ENCODE measurements around the gene ZSWIM7. TPM values are rescaled to one million over a fixed set of nuclear protein-coding genes. Genes with fewer than 3 reads are reported as not detected.

ZSWIM7 gene
- total and polyA plus RNA-seq, 2 experiments from 2014 or later: 16.3 to 50.4 TPM

- Mint-ChIP-seq H3K27me3 (ENCODE audit: insufficient read depth, low read depth, poor library complexity) (peaks cover 4% of the 10 kb centered on the region), H3K27ac (no peak overlapping the region), H3K4me3 (no peak overlapping the region), H3K36me3 (ENCODE audit: low read depth) (peaks cover 83% of the 10 kb centered on the region), H3K4me1 (peaks cover 12% of the 10 kb centered on the region), H3K9me3 (peaks cover 6% of the 10 kb centered on the region)
- H3K4me2 ChIP-seq: no peak overlapping the region
- no peak overlapping the region for H3K27ac ChIP-seq (ENCODE audit: low read depth)
- ATAC-seq (no peak), DNase-seq (ENCODE audit: low spot score) (no peak)
- H3K79me2 ChIP-seq (replicated peaks; ENCODE audit: insufficient read depth): peaks cover 35% of the 10 kb centered on the region
- H4K20me1 ChIP-seq (replicated peaks; ENCODE audit: insufficient read depth): peaks cover 22% of the 10 kb centered on the region
- H3K36me3 ChIP-seq (ENCODE audit: insufficient read depth): peaks cover 68% of the 10 kb centered on the region
- H2AFZ ChIP-seq: no peak overlapping the region
- no peak overlapping the region for H3K4me3 ChIP-seq
- no peaks in the 10 kb centered on the region; the same call in 1 of the 2 replicates for H3F3A ChIP-seq (replicated peaks; ENCODE audit: low read depth)
- no peak for TF ChIP-seq ETS1 (IDR thresholded peaks at IDR 0.05)
- TF ChIP-seq ZNF331 (CRISPR knock-in tag; IDR thresholded peaks at IDR 0.05; ENCODE audit: low read depth): no peak
- TF ChIP-seq, protein P1, sequence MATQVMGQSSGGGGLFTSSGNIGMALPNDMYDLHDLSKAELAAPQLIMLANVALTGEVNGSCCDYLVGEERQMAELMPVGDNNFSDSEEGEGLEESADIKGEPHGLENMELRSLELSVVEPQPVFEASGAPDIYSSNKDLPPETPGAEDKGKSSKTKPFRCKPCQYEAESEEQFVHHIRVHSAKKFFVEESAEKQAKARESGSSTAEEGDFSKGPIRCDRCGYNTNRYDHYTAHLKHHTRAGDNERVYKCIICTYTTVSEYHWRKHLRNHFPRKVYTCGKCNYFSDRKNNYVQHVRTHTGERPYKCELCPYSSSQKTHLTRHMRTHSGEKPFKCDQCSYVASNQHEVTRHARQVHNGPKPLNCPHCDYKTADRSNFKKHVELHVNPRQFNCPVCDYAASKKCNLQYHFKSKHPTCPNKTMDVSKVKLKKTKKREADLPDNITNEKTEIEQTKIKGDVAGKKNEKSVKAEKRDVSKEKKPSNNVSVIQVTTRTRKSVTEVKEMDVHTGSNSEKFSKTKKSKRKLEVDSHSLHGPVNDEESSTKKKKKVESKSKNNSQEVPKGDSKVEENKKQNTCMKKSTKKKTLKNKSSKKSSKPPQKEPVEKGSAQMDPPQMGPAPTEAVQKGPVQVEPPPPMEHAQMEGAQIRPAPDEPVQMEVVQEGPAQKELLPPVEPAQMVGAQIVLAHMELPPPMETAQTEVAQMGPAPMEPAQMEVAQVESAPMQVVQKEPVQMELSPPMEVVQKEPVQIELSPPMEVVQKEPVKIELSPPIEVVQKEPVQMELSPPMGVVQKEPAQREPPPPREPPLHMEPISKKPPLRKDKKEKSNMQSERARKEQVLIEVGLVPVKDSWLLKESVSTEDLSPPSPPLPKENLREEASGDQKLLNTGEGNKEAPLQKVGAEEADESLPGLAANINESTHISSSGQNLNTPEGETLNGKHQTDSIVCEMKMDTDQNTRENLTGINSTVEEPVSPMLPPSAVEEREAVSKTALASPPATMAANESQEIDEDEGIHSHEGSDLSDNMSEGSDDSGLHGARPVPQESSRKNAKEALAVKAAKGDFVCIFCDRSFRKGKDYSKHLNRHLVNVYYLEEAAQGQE (IDR thresholded peaks at IDR 0.05; ENCODE audit: unreplicated experiment): no peak
- TF ChIP-seq, protein P2, sequence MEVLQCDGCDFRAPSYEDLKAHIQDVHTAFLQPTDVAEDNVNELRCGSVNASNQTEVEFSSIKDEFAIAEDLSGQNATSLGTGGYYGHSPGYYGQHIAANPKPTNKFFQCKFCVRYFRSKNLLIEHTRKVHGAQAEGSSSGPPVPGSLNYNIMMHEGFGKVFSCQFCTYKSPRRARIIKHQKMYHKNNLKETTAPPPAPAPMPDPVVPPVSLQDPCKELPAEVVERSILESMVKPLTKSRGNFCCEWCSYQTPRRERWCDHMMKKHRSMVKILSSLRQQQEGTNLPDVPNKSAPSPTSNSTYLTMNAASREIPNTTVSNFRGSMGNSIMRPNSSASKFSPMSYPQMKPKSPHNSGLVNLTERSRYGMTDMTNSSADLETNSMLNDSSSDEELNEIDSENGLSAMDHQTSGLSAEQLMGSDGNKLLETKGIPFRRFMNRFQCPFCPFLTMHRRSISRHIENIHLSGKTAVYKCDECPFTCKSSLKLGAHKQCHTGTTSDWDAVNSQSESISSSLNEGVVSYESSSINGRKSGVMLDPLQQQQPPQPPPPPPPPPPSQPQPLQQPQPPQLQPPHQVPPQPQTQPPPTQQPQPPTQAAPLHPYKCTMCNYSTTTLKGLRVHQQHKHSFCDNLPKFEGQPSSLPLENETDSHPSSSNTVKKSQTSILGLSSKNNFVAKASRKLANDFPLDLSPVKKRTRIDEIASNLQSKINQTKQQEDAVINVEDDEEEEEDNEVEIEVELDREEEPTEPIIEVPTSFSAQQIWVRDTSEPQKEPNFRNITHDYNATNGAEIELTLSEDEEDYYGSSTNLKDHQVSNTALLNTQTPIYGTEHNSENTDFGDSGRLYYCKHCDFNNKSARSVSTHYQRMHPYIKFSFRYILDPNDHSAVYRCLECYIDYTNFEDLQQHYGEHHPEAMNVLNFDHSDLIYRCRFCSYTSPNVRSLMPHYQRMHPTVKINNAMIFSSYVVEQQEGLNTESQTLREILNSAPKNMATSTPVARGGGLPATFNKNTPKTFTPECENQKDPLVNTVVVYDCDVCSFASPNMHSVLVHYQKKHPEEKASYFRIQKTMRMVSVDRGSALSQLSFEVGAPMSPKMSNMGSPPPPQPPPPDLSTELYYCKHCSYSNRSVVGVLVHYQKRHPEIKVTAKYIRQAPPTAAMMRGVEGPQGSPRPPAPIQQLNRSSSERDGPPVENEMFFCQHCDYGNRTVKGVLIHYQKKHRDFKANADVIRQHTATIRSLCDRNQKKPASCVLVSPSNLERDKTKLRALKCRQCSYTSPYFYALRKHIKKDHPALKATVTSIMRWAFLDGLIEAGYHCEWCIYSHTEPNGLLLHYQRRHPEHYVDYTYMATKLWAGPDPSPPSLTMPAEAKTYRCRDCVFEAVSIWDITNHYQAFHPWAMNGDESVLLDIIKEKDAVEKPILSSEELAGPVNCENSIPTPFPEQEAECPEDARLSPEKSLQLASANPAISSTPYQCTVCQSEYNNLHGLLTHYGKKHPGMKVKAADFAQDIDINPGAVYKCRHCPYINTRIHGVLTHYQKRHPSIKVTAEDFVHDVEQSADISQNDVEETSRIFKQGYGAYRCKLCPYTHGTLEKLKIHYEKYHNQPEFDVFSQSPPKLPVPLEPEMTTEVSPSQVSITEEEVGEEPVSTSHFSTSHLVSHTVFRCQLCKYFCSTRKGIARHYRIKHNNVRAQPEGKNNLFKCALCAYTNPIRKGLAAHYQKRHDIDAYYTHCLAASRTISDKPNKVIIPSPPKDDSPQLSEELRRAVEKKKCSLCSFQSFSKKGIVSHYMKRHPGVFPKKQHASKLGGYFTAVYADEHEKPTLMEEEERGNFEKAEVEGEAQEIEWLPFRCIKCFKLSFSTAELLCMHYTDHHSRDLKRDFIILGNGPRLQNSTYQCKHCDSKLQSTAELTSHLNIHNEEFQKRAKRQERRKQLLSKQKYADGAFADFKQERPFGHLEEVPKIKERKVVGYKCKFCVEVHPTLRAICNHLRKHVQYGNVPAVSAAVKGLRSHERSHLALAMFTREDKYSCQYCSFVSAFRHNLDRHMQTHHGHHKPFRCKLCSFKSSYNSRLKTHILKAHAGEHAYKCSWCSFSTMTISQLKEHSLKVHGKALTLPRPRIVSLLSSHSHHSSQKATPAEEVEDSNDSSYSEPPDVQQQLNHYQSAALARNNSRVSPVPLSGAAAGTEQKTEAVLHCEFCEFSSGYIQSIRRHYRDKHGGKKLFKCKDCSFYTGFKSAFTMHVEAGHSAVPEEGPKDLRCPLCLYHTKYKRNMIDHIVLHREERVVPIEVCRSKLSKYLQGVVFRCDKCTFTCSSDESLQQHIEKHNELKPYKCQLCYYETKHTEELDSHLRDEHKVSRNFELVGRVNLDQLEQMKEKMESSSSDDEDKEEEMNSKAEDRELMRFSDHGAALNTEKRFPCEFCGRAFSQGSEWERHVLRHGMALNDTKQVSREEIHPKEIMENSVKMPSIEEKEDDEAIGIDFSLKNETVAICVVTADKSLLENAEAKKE (CRISPR knock-in tag; IDR thresholded peaks at IDR 0.05): no peak
- no peak for TF ChIP-seq EZH2 (IDR thresholded peaks at IDR 0.05; ENCODE audit: low read depth, unreplicated experiment)
- TF ChIP-seq STAT1 (IDR thresholded peaks at IDR 0.05; ENCODE audit: unreplicated experiment): no peak
- TF ChIP-seq JUNB (IDR thresholded peaks at IDR 0.05; ENCODE audit: unreplicated experiment): no peak
- no peak for TF ChIP-seq POLR2AphosphoS5 (IDR thresholded peaks at IDR 0.05; ENCODE audit: low read depth)
- TF ChIP-seq, protein P3, sequence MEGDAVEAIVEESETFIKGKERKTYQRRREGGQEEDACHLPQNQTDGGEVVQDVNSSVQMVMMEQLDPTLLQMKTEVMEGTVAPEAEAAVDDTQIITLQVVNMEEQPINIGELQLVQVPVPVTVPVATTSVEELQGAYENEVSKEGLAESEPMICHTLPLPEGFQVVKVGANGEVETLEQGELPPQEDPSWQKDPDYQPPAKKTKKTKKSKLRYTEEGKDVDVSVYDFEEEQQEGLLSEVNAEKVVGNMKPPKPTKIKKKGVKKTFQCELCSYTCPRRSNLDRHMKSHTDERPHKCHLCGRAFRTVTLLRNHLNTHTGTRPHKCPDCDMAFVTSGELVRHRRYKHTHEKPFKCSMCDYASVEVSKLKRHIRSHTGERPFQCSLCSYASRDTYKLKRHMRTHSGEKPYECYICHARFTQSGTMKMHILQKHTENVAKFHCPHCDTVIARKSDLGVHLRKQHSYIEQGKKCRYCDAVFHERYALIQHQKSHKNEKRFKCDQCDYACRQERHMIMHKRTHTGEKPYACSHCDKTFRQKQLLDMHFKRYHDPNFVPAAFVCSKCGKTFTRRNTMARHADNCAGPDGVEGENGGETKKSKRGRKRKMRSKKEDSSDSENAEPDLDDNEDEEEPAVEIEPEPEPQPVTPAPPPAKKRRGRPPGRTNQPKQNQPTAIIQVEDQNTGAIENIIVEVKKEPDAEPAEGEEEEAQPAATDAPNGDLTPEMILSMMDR (conservative IDR thresholded peaks at IDR 0.05; ENCODE audit: low read depth in 2 of 2): no peak
- TF ChIP-seq EZH2phosphoT487 (IDR thresholded peaks at IDR 0.05; ENCODE audit: unreplicated experiment): no peak
- no peak for TF ChIP-seq CREB1 (CRISPR knock-in tag; IDR thresholded peaks at IDR 0.05; ENCODE audit: low read depth)
- TF ChIP-seq ZNF114 (CRISPR knock-in tag; IDR thresholded peaks at IDR 0.05): no peak
- TF ChIP-seq NANOG (IDR thresholded peaks at IDR 0.05; ENCODE audit: borderline replicate concordance): no peak
- H3K27me3 ChIP-seq (ENCODE audit: insufficient read depth): no peaks in the 10 kb centered on the region
- no peaks in the 10 kb centered on the region for H3K9me2 ChIP-seq (ENCODE audit: insufficient read depth)
- peaks cover 12% of the 10 kb centered on the region for H3K4me1 ChIP-seq (ENCODE audit: insufficient read depth)
Measured at GRCh38 chr17:16003841-16004240, 4.3 kb upstream of the ZSWIM7 start.
